Measurements from ENCODE around the gene CLUH. TPM values are rescaled to one million over a fixed set of nuclear protein-coding genes. Genes with fewer than 3 reads are reported as not detected.

The CLUH gene, protein sequence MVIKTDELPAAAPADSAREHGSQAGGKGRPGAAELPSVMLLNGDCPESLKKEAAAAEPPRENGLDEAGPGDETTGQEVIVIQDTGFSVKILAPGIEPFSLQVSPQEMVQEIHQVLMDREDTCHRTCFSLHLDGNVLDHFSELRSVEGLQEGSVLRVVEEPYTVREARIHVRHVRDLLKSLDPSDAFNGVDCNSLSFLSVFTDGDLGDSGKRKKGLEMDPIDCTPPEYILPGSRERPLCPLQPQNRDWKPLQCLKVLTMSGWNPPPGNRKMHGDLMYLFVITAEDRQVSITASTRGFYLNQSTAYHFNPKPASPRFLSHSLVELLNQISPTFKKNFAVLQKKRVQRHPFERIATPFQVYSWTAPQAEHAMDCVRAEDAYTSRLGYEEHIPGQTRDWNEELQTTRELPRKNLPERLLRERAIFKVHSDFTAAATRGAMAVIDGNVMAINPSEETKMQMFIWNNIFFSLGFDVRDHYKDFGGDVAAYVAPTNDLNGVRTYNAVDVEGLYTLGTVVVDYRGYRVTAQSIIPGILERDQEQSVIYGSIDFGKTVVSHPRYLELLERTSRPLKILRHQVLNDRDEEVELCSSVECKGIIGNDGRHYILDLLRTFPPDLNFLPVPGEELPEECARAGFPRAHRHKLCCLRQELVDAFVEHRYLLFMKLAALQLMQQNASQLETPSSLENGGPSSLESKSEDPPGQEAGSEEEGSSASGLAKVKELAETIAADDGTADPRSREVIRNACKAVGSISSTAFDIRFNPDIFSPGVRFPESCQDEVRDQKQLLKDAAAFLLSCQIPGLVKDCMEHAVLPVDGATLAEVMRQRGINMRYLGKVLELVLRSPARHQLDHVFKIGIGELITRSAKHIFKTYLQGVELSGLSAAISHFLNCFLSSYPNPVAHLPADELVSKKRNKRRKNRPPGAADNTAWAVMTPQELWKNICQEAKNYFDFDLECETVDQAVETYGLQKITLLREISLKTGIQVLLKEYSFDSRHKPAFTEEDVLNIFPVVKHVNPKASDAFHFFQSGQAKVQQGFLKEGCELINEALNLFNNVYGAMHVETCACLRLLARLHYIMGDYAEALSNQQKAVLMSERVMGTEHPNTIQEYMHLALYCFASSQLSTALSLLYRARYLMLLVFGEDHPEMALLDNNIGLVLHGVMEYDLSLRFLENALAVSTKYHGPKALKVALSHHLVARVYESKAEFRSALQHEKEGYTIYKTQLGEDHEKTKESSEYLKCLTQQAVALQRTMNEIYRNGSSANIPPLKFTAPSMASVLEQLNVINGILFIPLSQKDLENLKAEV (N-terminal part only)
- total RNA-seq, result 10 to 100 TPM; 36.3 to 65.4 TPM

DNA sequence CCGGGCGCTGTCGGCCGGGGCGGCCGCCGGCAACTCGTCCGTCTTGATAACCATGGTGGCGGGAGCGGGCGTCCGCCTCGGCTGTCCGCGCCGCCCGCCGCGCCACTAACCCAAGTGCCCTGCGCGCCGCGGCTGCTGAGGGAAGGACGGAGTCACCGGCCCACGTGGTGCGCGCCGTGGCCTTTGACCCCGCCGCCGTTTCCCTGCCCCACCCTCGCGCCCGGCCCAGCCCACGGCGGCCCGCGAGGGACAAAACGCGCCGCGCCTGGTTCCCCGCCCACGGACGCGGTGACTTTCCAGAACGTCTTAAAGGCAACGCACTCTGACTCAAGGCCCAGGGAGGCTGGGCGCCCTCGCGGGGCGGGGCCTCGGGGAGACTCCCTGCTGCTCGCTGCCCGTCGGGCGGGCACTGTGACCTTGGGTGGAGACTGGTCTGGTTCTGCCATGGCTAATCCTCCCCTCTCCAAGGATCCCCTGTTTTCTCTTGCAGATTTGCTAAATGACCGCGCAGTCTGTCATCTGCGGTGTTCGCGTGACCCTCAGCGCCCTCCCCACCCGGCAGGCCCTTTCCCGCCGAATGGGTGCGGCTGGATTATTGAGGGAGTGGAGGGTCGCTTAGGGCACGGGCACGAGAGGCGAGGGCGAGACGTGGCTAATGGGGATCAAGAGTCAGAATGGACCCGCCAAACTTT, at the start of gene CLUH:
TSS of gene CLUH (minus strand) at position 157 of the 692 bp plus-strand sequence. CDS start at position 54, 103 bp downstream.
- peak within 1 kb of the TSS; percentile 70 for H3K4me3 ChIP-seq
- H3K27me3 ChIP-seq (replicated peaks; ENCODE audit: insufficient read depth), result no peaks in the 10 kb centered on the region
- peaks cover 40 to 47% of the 10 kb centered on the region in 2 donors for H3K4me1 ChIP-seq (ENCODE audit: control insufficient read depth in 1 of 2, low read depth in 2 of 2)
- H3K27ac ChIP-seq, result peak within 1 kb of the TSS in 1 of 2 donors; percentile 14
- ATAC-seq (ENCODE audit: insufficient number of reproducible peaks, low FRiP score, low read depth), result peak; percentile 91
- TF ChIP-seq, protein P1, sequence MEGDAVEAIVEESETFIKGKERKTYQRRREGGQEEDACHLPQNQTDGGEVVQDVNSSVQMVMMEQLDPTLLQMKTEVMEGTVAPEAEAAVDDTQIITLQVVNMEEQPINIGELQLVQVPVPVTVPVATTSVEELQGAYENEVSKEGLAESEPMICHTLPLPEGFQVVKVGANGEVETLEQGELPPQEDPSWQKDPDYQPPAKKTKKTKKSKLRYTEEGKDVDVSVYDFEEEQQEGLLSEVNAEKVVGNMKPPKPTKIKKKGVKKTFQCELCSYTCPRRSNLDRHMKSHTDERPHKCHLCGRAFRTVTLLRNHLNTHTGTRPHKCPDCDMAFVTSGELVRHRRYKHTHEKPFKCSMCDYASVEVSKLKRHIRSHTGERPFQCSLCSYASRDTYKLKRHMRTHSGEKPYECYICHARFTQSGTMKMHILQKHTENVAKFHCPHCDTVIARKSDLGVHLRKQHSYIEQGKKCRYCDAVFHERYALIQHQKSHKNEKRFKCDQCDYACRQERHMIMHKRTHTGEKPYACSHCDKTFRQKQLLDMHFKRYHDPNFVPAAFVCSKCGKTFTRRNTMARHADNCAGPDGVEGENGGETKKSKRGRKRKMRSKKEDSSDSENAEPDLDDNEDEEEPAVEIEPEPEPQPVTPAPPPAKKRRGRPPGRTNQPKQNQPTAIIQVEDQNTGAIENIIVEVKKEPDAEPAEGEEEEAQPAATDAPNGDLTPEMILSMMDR (IDR thresholded peaks at IDR 0.05), result no peak
- H3K9me3 ChIP-seq, result no peaks in the 10 kb centered on the region
- no peaks in the 10 kb centered on the region for H3K36me3 ChIP-seq
- DNase-seq (ENCODE audit: low spot score), result peak; percentile 86

DNA sequence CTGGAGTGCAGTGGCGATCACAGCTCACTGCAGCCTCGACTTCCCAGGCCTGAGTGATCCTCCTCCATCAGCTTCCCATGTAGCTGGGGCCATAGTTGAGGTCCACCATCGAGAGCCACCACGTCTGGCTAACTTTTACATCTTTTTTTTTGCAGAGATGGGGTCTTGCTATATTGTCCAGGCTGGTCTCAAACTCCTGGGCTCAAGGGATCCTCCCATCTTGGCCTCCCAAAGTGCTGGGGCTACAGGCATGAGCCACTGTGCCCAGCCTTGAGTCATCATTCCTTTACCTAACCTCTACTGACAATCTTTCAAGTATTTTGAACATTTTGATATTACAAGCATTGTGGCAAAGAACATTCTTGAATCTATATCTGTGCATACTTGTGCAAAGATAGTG, 47.3 kb upstream of the CLUH start:
- no peaks in the 10 kb centered on the region for H3K9me3 ChIP-seq
- no peaks in the 10 kb centered on the region for H3K27me3 ChIP-seq (replicated peaks; ENCODE audit: insufficient read depth)

DNA sequence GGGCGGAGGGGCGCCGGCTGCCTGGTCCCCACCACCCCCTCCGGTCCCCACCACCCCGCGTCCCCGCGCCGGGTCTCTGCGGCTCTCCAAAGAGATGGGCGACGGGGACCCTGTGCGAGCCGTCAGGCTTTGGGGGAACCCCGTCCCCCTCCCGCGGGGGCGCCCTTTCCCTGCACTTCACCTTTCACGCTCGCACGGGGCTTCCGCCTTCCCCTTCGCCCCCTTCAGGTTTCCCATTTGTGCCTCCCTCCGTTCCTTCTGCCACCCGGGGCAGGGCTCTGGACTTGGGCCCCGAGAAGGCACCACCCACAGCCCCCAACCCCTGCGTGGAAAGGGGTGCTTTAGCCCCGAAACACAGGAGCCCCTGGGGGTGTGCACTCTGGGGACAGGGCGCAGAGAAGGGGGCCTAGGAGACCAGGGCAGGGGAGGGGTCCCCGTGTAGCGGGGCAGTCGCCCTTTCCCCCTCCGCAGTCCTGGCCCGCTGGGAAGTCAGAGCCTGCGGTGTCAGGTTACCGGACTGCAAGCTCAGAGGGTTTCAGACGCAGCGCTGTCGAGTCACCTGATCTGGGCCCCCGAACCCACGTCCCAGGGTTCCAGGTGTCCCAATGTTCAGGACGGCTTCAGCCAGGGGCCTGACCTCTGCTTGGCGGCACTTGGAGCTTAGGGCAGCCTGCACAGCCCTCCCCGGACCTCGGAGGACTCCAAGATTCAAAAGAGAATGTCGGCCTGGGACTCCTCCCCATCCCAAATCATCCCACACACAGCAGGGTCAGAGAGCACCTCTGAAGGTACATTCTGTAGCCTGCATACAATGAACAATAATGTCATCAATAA, 44.5 kb upstream of the CLUH start:
- no peak for ATAC-seq (ENCODE audit: insufficient number of reproducible peaks, low FRiP score, low read depth)
- Histone ChIP-seq H3K9me3 (no peaks in the 10 kb centered on the region), H3K4me1 (ENCODE audit: control insufficient read depth in 1 of 2, low read depth in 2 of 2) (peaks cover 0 to 7% of the 10 kb centered on the region in 2 donors), H3K27ac (no peak overlapping the region), H3K36me3 (no peaks in the 10 kb centered on the region), H3K4me3 (peak overlapping the region; percentile 21), H3K27me3 (replicated peaks; ENCODE audit: insufficient read depth) (no peaks in the 10 kb centered on the region)
- no peak for DNase-seq (ENCODE audit: low spot score)
- TF ChIP-seq, protein P1 (IDR thresholded peaks at IDR 0.05), result no peak

More for the DNA sequence above, 47.3 kb upstream of the CLUH start:
- DNase-seq (ENCODE audit: low spot score), result no peak
- TF ChIP-seq, protein P1 (IDR thresholded peaks at IDR 0.05), result no peak
- ATAC-seq (ENCODE audit: insufficient number of reproducible peaks, low FRiP score, low read depth), result no peak
- Histone ChIP-seq H3K27ac (no peak overlapping the region), H3K36me3 (no peaks in the 10 kb centered on the region), H3K4me3 (no peak overlapping the region), H3K4me1 (ENCODE audit: control insufficient read depth in 1 of 2, low read depth in 2 of 2) (peaks cover 0 to 7% of the 10 kb centered on the region in 2 donors)

DNA sequence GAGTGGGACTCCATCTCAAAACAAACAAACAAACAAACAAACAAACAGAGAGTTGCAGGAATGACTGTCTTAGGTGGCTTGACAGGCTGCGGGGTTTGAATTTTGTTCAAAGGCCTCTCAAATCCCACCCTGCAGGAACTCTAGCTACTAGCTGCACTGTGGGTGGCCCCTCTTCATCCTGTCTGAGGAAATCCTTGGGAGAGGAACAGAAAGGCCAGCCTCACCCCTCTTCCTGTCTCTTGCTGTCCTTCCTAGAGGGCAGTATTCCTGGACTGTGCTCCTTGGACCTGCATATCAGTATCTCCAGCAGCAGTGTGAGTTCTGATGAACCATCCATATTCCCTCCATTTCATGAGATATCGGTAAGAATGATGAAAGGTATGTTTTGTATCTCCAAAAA, 39.9 kb upstream of the CLUH start:
- DNase-seq (ENCODE audit: low spot score), result no peak
- H3K36me3 ChIP-seq, result no peaks in the 10 kb centered on the region
- H3K4me3 ChIP-seq, result no peak overlapping the region
- H3K9me3 ChIP-seq, result no peaks in the 10 kb centered on the region
- H3K27ac ChIP-seq, result no peak overlapping the region
- H3K27me3 ChIP-seq (replicated peaks; ENCODE audit: insufficient read depth), result no peaks in the 10 kb centered on the region
- TF ChIP-seq, protein P1 (IDR thresholded peaks at IDR 0.05), result no peak
- peaks cover 0 to 7% of the 10 kb centered on the region in 2 donors for H3K4me1 ChIP-seq (ENCODE audit: control insufficient read depth in 1 of 2, low read depth in 2 of 2)
- ATAC-seq (ENCODE audit: insufficient number of reproducible peaks, low FRiP score, low read depth), result no peak

All from thoracic aorta (tissue), 2 donors.